HepG2 (cell line): Measurements from ENCODE around the gene NBR1. TPM values are rescaled to one million over a fixed set of nuclear protein-coding genes. Genes with fewer than 3 reads are reported as not detected.

ENCODE experiments used
- BCL3 ChIP-seq: sonication (generic); formaldehyde crosslinking; IDR thresholded peaks from 2 replicates; pipeline ENCODE4 v1.5.1; 2020; ENCODE audit warnings: mild to moderate bottlenecking, missing genetic modification reagents, moderate library complexity
- BHLHE40 ChIP-seq: IDR thresholded peaks from 2 replicates; pipeline ENCODE4 v1.6.1; 2011; ENCODE audit warnings: low read length, improper control_type of control experiment
- CBFB ChIP-seq: sonication (generic); formaldehyde crosslinking; IDR thresholded peaks from 2 replicates; pipeline ENCODE4 v1.4.0; 2020; ENCODE audit warnings: missing genetic modification reagents
- GFI1 ChIP-seq: sonication (generic); formaldehyde crosslinking; IDR thresholded peaks from 2 replicates; pipeline ENCODE4 v1.5.0; 2020; ENCODE audit warnings: missing genetic modification reagents, mild to moderate bottlenecking, borderline replicate concordance
- GLI4 ChIP-seq: sonication (generic); formaldehyde crosslinking; IDR thresholded peaks from 2 replicates; pipeline ENCODE4 v1.5.1; 2020; ENCODE audit warnings: missing genetic modification reagents, mild to moderate bottlenecking, moderate library complexity, borderline replicate concordance
- KLF16 ChIP-seq, 2 experiments: sonication (generic) in 1 of 2; formaldehyde crosslinking in 1 of 2; IDR thresholded peaks; 2 replicates each; pipeline versions ENCODE4 v1.6.1 to v1.8.0; 2016 to 2023; ENCODE audit warnings: missing genetic modification reagents in 2 of 2, missing compliant biosample characterization in 1 of 2
- MXD1 ChIP-seq: sonication (generic); formaldehyde crosslinking; IDR thresholded peaks from 2 replicates; pipeline ENCODE4 v1.4.0; 2020; ENCODE audit warnings: mild to moderate bottlenecking, missing genetic modification reagents
- NAIF1 ChIP-seq: sonication (generic); formaldehyde crosslinking; IDR thresholded peaks from 2 replicates; pipeline ENCODE4 v1.5.0; 2020; ENCODE audit warnings: mild to moderate bottlenecking, missing genetic modification reagents, borderline replicate concordance
- RCOR2 ChIP-seq: IDR thresholded peaks from 2 replicates; pipeline ENCODE4 v1.6.1; 2016; ENCODE audit warnings: missing biosample characterization, missing genetic modification reagents
- SIN3B ChIP-seq: fragments of 150-350 bp; IDR thresholded peaks from 2 replicates; pipeline ENCODE4 v1.6.1; 2014; ENCODE audit warnings: low read length
- SPEN ChIP-seq: sonication (generic); formaldehyde crosslinking; IDR thresholded peaks from 2 replicates; pipeline ENCODE4 v1.5.1; 2020; ENCODE audit warnings: low read depth, mild to moderate bottlenecking, missing genetic modification reagents
- YEATS2 ChIP-seq: sonication (generic); formaldehyde crosslinking; IDR thresholded peaks from 2 replicates; pipeline ENCODE4 v1.4.0; 2020; ENCODE audit warnings: missing genetic modification reagents, borderline replicate concordance
- ZFP37 ChIP-seq: sonication (generic); formaldehyde crosslinking; IDR thresholded peaks from 2 replicates; pipeline ENCODE4 v1.4.0; 2020; ENCODE audit warnings: missing genetic modification reagents, borderline replicate concordance
- ZKSCAN8 ChIP-seq: IDR thresholded peaks from 2 replicates; pipeline ENCODE4 v1.6.1; 2016; ENCODE audit warnings: borderline replicate concordance, missing genetic modification reagents, missing compliant biosample characterization
- ZNF281 ChIP-seq: sonication (generic); formaldehyde crosslinking; IDR thresholded peaks from 2 replicates; pipeline ENCODE4 v1.4.0; 2020; ENCODE audit warnings: missing genetic modification reagents, borderline replicate concordance
- ZNF569 ChIP-seq: sonication (generic); formaldehyde crosslinking; IDR thresholded peaks from 2 replicates; pipeline ENCODE4 v1.5.0; 2020; ENCODE audit warnings: mild to moderate bottlenecking, missing genetic modification reagents, moderate library complexity, borderline replicate concordance
- ZNF577 ChIP-seq: sonication (generic); formaldehyde crosslinking; IDR thresholded peaks from 2 replicates; pipeline ENCODE4 v1.4.0; 2020; ENCODE audit warnings: mild to moderate bottlenecking, low read depth, missing genetic modification reagents, borderline replicate concordance
- ZNF724P ChIP-seq: sonication (generic); formaldehyde crosslinking; IDR thresholded peaks from 2 replicates; pipeline ENCODE4 v1.8.0; 2022; ENCODE audit warnings: missing genetic modification reagents, borderline replicate concordance
- ZNF775 ChIP-seq: sonication (generic); formaldehyde crosslinking; IDR thresholded peaks from 2 replicates; pipeline ENCODE4 v1.4.0; 2020; ENCODE audit warnings: missing genetic modification reagents, mild to moderate bottlenecking, moderate library complexity, borderline replicate concordance
- ZNF780A ChIP-seq: sonication (generic); formaldehyde crosslinking; IDR thresholded peaks from 2 replicates; pipeline ENCODE4 v1.8.0; 2022; ENCODE audit warnings: mild to moderate bottlenecking, missing genetic modification reagents, moderate library complexity
- polyA plus RNA-seq, 8 experiments: library from polyadenylated mRNA; depleted of rRNA in 3 of 8; stranded (reverse) in 7 of 8; unstranded in 1 of 8; fragments of >200 nt; fragmentation: Illumina TruSeq in 4 of 8; extraction: Trizol in 4 of 8; gene quantifications; 2 replicates each; pipeline versions ENCODE4 v1.2.1 to v1.2.3, GENCODE V29; 2011 to 2016; ENCODE audit warnings: low read depth in 4 of 8, missing spikeins in 1 of 8, mixed read lengths in 1 of 8; ENCODE audit not compliant: insufficient read depth in 1 of 8
- total RNA-seq, 5 experiments: library from RNA; depleted of rRNA; stranded (reverse); fragments of >200 nt; fragmentation: Illumina TruSeq; extraction: Trizol; gene quantifications; 2 replicates each; pipeline ENCODE4 v1.2.3, GENCODE V29; 2016; ENCODE audit warnings: low read depth in 1 of 5
- TF ChIP-seq, protein P1 (sequence below): sonication (generic); formaldehyde crosslinking; IDR thresholded peaks from 2 replicates; pipeline ENCODE4 v1.4.0; 2020; ENCODE audit warnings: mild to moderate bottlenecking, missing genetic modification reagents
- TF ChIP-seq, protein P2 (sequence below): sonication (generic); formaldehyde crosslinking; conservative IDR thresholded peaks from 2 replicates; pipeline ENCODE4 v1.4.0; 2020; ENCODE audit warnings: missing genetic modification reagents

Gene NBR1
- total and polyA plus RNA-seq, 2 of the 13 experiments (the other 11 are each of a cell fraction or from before 2014, with no cell fraction given) = 51.7 to 121 TPM

GRCh38 chr17:43125133-43125966, 45.7 kb upstream of the NBR1 start, which contains the start of gene BRCA1 (continued):
- TF ChIP-seq ZNF569 (CRISPR knock-in tag) (no peak), MXD1 (CRISPR knock-in tag) (peak; percentile 70; the same call in 1 of the 2 replicates), BHLHE40 (peak; percentile 15; the same call in 1 of the 2 replicates), YEATS2 (CRISPR knock-in tag) (peak; percentile 93), NAIF1 (CRISPR knock-in tag) (no peak; the same call in 1 of the 2 replicates), ZNF281 (CRISPR knock-in tag) (peak; percentile 49; the same call in 1 of the 2 replicates), ZNF577 (CRISPR knock-in tag) (no peak), BCL3 (no peak), GLI4 (CRISPR knock-in tag) (no peak), CBFB (peak; percentile 84), RCOR2 (CRISPR knock-in tag) (0 out of 2 replicates have a peak, but pooled peaks have one; percentile 60), GFI1 (CRISPR knock-in tag) (no peak), ZFP37 (CRISPR knock-in tag) (no peak), SIN3B (peak; percentile 99), ZNF724P (CRISPR knock-in tag) (no peak), KLF16 (CRISPR knock-in tag; IDR thresholded peaks at IDR 0.05) (peak in 1 of 2 experiments; percentile 98; a peak in 2 of 4 replicates), ZNF775 (no peak), SPEN (CRISPR knock-in tag) (no peak; the same call in 1 of the 2 replicates), ZNF780A (CRISPR knock-in tag) (no peak), ZKSCAN8 (CRISPR knock-in tag) (0 out of 2 replicates have a peak, but pooled peaks have one; percentile 24)
- TF ChIP-seq, protein P1, sequence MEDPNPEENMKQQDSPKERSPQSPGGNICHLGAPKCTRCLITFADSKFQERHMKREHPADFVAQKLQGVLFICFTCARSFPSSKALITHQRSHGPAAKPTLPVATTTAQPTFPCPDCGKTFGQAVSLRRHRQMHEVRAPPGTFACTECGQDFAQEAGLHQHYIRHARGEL (CRISPR knock-in tag) = no peak
- TF ChIP-seq, protein P2, sequence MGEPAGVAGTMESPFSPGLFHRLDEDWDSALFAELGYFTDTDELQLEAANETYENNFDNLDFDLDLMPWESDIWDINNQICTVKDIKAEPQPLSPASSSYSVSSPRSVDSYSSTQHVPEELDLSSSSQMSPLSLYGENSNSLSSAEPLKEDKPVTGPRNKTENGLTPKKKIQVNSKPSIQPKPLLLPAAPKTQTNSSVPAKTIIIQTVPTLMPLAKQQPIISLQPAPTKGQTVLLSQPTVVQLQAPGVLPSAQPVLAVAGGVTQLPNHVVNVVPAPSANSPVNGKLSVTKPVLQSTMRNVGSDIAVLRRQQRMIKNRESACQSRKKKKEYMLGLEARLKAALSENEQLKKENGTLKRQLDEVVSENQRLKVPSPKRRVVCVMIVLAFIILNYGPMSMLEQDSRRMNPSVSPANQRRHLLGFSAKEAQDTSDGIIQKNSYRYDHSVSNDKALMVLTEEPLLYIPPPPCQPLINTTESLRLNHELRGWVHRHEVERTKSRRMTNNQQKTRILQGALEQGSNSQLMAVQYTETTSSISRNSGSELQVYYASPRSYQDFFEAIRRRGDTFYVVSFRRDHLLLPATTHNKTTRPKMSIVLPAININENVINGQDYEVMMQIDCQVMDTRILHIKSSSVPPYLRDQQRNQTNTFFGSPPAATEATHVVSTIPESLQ = no peak
